ENCODE results near the gene PGAM2. TPM values are rescaled to one million over a fixed set of nuclear protein-coding genes. Genes with fewer than 3 reads are reported as not detected.

The PGAM2 gene
- total RNA-seq, 1 experiment from 2014 or later = 0.27 TPM

DNA sequence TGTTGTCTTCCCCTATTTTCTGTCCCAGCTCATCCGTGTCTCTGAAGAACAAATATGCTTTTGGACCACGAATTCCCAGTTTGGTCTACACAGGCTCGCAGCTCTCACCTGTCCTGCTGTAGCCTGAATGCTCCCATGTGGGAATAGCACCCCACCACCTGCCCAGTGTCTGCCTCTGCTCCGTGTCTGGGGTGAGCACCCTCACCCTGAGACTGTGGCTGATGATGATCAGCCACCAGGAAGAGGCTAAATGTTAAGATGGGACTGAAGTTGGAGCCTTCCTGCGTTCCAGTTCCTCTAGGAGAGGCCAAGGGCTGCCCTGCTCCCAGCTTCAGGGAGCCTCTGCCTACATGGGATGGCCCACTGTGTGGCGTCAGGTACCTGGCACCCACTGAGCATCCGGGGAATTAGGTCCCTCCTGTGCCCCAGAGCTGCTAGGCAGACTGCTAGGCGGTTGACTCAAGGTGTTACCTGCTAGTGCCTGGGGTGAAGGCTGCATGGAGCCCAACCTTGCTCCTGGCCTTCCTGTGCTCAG is 3.7 kb downstream of the PGAM2 start:
- Histone ChIP-seq H2AFZ (ENCODE audit: low read depth, low read length, poor library complexity, severe bottlenecking) (no peak overlapping the region), H3K4me2 (ENCODE audit: low read length) (no peak overlapping the region), H3K27me3 (ENCODE audit: insufficient read depth, low read length) (no peaks in the 10 kb centered on the region), H3K4me3 (replicated peaks in 1 of 2; ENCODE audit: low read depth in 1 of 2, low read length in 2 of 2) (no peak overlapping the region), H3K36me3 (ENCODE audit: control insufficient read depth in 1 of 2, insufficient read depth in 2 of 2, low read length in 2 of 2) (peaks cover 16 to 34% of the 10 kb centered on the region in 2 experiments; a peak in 3 of 4 replicates), H3K9me2 (ENCODE audit: insufficient read depth) (no peaks in the 10 kb centered on the region), H3K27ac (ENCODE audit: low read depth, low read length) (no peak overlapping the region), H3K9me3 (ENCODE audit: control insufficient read depth in 1 of 2, insufficient read depth in 1 of 2, low read depth in 1 of 2, low read length in 2 of 2) (no peaks in the 10 kb centered on the region), H3K4me1 (ENCODE audit: control insufficient read depth in 1 of 2, insufficient read depth in 2 of 2, low read length in 2 of 2) (peaks cover 0 to 6% of the 10 kb centered on the region in 2 experiments; a peak in 1 of 4 replicates), H3K9ac (ENCODE audit: low read length) (no peak overlapping the region), H3K79me2 (ENCODE audit: insufficient read depth, low read length) (no peaks in the 10 kb centered on the region), H4K20me1 (ENCODE audit: insufficient read depth) (no peaks in the 10 kb centered on the region)
- CTCF ChIA-PET = no interaction called here
- DNase-seq (ENCODE audit: low read depth, low spot score) (no peak), ATAC-seq (no peak)
- intact Hi-C loops (cut with micrococcal nuclease) = no loop called here
- BruUV-seq (replicated peaks) = TSS peak; percentile 21
- POLR2A ChIA-PET = no interaction called here
- no peak for TF ChIP-seq YY1 (IDR thresholded peaks at IDR 0.05; ENCODE audit: extremely low read depth, insufficient replicate concordance, low read depth, low read length)
- no peak for TF ChIP-seq POLR2AphosphoS5 (IDR thresholded peaks at IDR 0.05; ENCODE audit: low read depth, low read length)
- TF ChIP-seq JUND (IDR thresholded peaks at IDR 0.05) = no peak
- no peak for TF ChIP-seq POLR2A (IDR thresholded peaks at IDR 0.05; ENCODE audit: borderline replicate concordance, extremely low read depth, insufficient read depth, insufficient read length)
- TF ChIP-seq SIN3A (IDR thresholded peaks at IDR 0.05; ENCODE audit: low read depth) = no peak
- TF ChIP-seq ATF3 (IDR thresholded peaks at IDR 0.05) = no peak
- TF ChIP-seq CBX3 (IDR thresholded peaks at IDR 0.05; ENCODE audit: low read depth) = no peak
- no peak for TF ChIP-seq TCF7L2 (IDR thresholded peaks at IDR 0.05; ENCODE audit: borderline replicate concordance, extremely low read depth, insufficient read depth, insufficient read length)
- no peak for TF ChIP-seq ELF1 (IDR thresholded peaks at IDR 0.05; ENCODE audit: borderline replicate concordance, low read depth)
- no peak for TF ChIP-seq CEBPB (IDR thresholded peaks at IDR 0.05; ENCODE audit: low read depth)
- RAD21 ChIA-PET (ENCODE audit: low non-redundant PET in 1 of 2, low total read pairs in 2 of 2, uncharacterized antibody in 2 of 2, unreplicated experiment in 2 of 2) = no interaction called here

DNA sequence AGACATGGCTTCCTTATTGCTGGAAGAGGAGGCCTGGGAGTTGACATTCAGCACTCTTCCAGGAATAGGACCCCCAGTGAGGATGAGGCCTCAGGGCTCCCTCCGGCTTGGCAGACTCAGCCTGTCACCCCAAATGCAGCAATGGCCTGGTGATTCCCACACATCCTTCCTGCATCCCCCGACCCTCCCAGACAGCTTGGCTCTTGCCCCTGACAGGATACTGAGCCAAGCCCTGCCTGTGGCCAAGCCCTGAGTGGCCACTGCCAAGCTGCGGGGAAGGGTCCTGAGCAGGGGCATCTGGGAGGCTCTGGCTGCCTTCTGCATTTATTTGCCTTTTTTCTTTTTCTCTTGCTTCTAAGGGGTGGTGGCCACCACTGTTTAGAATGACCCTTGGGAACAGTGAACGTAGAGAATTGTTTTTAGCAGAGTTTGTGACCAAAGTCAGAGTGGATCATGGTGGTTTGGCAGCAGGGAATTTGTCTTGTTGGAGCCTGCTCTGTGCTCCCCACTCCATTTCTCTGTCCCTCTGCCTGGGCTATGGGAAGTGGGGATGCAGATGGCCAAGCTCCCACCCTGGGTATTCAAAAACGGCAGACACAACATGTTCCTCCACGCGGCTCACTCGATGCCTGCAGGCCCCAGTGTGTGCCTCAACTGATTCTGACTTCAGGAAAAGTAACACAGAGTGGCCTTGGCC is 4.3 kb downstream of the PGAM2 start:
- ChIA-PET RAD21 (ENCODE audit: low non-redundant PET in 1 of 2, low total read pairs in 2 of 2, uncharacterized antibody in 2 of 2, unreplicated experiment in 2 of 2) (no interaction called here), POLR2A (no interaction called here), CTCF (no interaction called here)
- ATAC-seq = no peak
- H3K27ac ChIP-seq (ENCODE audit: low read depth, low read length) = no peak overlapping the region
- no peak overlapping the region for H2AFZ ChIP-seq (ENCODE audit: low read depth, low read length, poor library complexity, severe bottlenecking)
- no peaks in the 10 kb centered on the region for H3K79me2 ChIP-seq (ENCODE audit: insufficient read depth, low read length)
- H3K4me3 ChIP-seq (replicated peaks in 1 of 2; ENCODE audit: low read depth in 1 of 2, low read length in 2 of 2) = no peak overlapping the region
- no peak for DNase-seq (ENCODE audit: low read depth, low spot score)
- peaks cover 0 to 6% of the 10 kb centered on the region in 2 experiments; a peak in 1 of 4 replicates for H3K4me1 ChIP-seq (ENCODE audit: control insufficient read depth in 1 of 2, insufficient read depth in 2 of 2, low read length in 2 of 2)
- no peak overlapping the region for H3K4me2 ChIP-seq (ENCODE audit: low read length)
- intact Hi-C loops (cut with micrococcal nuclease) = no loop called here
- no peak overlapping the region for H3K9ac ChIP-seq (ENCODE audit: low read length)
- H4K20me1 ChIP-seq (ENCODE audit: insufficient read depth) = no peaks in the 10 kb centered on the region
- no peaks in the 10 kb centered on the region for H3K9me3 ChIP-seq (ENCODE audit: control insufficient read depth in 1 of 2, insufficient read depth in 1 of 2, low read depth in 1 of 2, low read length in 2 of 2)
- H3K36me3 ChIP-seq (ENCODE audit: control insufficient read depth in 1 of 2, insufficient read depth in 2 of 2, low read length in 2 of 2) = peaks cover 23 to 36% of the 10 kb centered on the region in 2 experiments; a peak in 3 of 4 replicates
- BruUV-seq (replicated peaks) = no TSS peak
- no peaks in the 10 kb centered on the region for H3K27me3 ChIP-seq (ENCODE audit: insufficient read depth, low read length)
- H3K9me2 ChIP-seq (ENCODE audit: insufficient read depth) = no peaks in the 10 kb centered on the region
- TF ChIP-seq, protein P1, sequence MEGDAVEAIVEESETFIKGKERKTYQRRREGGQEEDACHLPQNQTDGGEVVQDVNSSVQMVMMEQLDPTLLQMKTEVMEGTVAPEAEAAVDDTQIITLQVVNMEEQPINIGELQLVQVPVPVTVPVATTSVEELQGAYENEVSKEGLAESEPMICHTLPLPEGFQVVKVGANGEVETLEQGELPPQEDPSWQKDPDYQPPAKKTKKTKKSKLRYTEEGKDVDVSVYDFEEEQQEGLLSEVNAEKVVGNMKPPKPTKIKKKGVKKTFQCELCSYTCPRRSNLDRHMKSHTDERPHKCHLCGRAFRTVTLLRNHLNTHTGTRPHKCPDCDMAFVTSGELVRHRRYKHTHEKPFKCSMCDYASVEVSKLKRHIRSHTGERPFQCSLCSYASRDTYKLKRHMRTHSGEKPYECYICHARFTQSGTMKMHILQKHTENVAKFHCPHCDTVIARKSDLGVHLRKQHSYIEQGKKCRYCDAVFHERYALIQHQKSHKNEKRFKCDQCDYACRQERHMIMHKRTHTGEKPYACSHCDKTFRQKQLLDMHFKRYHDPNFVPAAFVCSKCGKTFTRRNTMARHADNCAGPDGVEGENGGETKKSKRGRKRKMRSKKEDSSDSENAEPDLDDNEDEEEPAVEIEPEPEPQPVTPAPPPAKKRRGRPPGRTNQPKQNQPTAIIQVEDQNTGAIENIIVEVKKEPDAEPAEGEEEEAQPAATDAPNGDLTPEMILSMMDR (IDR thresholded peaks at IDR 0.05 in 2 of 3, conservative IDR thresholded peaks at IDR 0.05 in 1 of 3; ENCODE audit: borderline replicate concordance in 1 of 3, insufficient read depth in 1 of 3, low read depth in 2 of 3, low read length in 2 of 3) = no peak
- TF ChIP-seq EGR1 (IDR thresholded peaks at IDR 0.05; ENCODE audit: low read depth) (no peak), POLR2AphosphoS5 (IDR thresholded peaks at IDR 0.05; ENCODE audit: low read depth, low read length) (no peak), ATF3 (IDR thresholded peaks at IDR 0.05) (no peak), TCF7L2 (IDR thresholded peaks at IDR 0.05; ENCODE audit: borderline replicate concordance, extremely low read depth, insufficient read depth, insufficient read length) (no peak), SIN3A (IDR thresholded peaks at IDR 0.05; ENCODE audit: low read depth) (no peak), YY1 (IDR thresholded peaks at IDR 0.05; ENCODE audit: extremely low read depth, insufficient replicate concordance, low read depth, low read length) (no peak), ZFX (IDR thresholded peaks at IDR 0.05) (no peak)
- TF ChIP-seq, protein P2, sequence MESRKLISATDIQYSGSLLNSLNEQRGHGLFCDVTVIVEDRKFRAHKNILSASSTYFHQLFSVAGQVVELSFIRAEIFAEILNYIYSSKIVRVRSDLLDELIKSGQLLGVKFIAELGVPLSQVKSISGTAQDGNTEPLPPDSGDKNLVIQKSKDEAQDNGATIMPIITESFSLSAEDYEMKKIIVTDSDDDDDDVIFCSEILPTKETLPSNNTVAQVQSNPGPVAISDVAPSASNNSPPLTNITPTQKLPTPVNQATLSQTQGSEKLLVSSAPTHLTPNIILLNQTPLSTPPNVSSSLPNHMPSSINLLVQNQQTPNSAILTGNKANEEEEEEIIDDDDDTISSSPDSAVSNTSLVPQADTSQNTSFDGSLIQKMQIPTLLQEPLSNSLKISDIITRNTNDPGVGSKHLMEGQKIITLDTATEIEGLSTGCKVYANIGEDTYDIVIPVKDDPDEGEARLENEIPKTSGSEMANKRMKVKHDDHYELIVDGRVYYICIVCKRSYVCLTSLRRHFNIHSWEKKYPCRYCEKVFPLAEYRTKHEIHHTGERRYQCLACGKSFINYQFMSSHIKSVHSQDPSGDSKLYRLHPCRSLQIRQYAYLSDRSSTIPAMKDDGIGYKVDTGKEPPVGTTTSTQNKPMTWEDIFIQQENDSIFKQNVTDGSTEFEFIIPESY (IDR thresholded peaks at IDR 0.05; ENCODE audit: extremely low read depth, insufficient replicate concordance, low read length) = no peak

Measured in HCT116 (cell line).